ENCODE results near the gene POLR2H.
A peak's percentile ranks its signal among the peaks of the same experiment; 100 is the strongest.

Gene POLR2H

DNA sequence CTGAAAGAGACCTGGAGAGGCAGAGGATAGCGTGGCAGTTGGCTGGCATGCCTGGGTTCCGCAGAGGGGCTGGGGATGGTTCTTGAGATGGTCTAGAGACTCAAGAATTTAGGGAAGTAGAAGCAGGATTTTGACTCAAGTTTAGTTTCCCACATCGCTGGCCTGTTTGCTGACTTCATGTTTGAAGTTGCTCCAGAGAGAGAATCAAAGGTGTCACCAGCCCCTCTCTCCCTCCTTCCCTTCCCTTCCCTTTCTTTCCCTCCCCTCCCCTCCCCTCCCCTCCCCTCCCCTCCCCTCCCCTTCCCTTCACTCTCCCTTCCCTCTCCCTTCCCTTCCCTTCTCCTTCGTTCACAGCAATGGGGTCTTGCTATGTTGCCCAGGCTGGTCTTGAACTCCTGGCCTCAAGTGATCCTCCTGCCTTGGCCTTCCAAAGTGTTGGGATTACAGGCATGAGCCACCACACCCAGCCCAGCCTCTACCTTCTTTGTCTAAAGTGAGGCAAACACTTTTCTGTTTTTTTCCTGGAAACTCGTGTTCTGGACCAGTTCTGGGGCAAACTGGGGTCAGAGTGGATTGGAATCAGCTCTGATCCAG lies 28.5 kb downstream of the POLR2H start:
- DNase-seq, result no peak

DNA sequence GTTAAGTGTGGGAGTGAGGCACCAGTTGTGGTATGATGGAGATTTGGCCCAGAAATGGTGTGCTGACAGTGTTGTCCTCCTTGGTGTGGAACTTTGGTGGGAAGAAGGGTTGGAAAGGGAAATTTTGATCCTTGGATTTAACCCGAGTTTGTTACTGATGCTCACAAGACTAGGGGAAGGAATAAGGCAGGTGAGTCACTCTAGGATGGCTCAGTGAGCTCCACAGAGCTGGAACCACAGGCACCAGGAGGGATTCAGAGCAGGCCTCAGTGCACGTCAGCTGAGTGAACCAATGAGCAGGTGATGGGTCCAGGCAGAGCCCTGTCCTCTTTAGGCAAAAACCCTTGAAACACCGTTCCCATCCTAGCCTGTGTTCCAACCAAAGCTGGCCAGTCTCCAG lies 29.8 kb downstream of the POLR2H start:
- DNase-seq, result peak; percentile 41

DNA sequence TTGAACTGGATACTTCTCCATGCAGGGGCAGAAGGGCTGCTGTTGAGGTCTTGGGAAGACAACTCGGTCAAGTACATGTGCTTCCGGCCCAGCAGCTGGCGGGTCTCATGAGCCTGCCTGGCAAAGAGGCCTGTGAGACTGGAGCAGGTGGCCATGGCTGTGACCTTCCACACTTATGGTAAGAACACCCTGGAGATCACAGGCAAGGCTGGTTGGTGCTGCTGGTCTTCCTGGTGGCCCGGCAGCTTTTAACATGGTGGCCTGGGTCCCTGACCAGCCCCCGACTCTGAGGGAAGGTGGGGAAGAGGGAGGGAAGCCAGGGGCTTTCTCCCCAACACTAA lies 33.8 kb downstream of the POLR2H start:
- no peak for DNase-seq

DNA sequence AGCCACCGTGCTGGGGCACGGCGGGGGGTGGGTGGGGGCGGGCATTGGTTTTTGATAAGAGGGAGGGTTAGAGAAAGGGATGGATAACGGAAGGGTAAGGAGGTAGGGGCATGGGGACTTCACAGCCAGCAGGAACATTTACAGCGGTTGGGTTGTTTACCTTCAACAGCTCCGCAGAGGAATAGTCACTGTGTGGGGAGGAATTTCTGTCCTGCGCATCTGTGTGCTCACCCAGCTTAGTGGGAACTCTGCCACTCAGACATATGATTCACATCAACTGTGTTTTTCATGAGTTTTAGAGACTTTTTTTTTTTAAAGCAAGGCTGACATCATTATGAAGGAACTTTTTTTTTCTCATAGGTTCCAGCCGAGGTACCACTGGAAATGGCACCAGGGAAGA lies 37.9 kb downstream of the POLR2H start:
- peak; percentile 56 for DNase-seq

DNA sequence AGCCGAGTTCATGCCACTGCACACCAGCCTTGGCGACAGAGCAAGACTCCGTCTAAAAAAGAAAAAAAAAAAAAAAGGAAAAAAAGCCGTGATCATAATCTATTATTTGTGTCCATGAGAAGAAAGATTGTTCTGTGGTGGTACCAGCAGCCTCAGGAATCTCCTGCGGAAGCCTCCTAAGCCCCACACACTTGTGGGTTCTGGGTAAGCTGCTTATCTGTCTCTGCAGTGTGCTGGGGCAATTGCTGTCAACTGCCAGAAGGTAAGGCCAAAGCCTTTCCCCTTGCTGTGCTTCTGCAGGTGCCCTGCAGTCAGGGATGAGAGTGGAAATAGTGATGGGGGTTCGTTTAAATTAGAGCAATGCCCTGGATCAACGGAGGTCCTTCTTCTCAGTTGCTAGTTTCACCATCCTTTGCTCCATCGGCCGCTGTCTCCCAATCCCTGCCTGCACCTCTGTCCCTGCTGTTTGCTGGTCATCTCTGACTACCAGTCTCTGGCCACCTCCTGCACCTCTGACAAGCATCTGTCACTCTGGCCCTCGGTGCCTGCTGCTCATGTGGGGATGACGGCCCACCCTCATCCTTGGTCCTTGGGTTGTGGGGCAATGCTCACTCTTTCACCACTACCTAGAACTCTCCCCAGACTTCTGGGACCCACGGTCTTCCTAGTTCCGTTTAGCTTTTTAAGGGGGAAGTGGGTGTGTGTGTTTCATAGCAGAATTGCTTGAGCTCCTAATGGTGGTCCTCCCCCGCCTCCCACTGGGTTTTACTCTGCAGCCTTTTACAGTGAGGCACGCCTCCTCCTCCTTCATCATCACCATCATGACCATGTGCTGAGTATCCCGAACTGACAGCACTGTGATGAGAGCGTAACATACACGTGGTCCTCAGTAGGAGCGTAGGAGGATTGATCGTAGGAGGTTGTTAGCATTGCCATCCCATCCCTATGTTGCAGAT lies 43.8 kb downstream of the POLR2H start:
- DNase-seq, result no peak

DNA sequence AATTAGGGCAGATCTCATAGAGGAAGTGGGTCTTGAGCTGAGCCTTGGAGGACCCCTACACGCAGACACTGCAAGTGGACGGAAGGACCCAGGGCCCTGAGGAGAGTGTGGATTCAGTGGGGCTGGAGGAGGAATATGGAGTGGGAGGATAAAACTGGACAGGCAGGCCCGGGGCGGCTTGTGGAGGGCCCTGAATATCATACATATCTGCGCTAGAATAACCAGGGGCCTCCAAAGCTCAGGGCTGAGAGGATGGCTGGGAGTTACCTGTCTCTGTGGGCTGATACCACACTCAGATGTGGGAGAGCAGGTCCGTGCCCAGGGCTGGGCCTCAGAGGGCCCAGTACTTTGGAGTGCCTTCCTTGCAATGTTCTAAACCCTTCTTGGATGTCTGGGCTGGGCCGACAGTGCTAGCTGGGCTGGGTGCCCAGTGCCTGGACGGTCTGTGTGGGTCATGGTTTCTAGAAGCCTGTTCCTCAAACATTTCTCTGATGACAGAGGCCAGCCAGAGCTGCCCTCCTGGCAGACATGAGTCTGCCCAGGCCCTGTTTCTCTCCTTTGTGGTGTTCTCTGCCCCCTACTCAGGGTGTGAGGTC lies 47.9 kb downstream of the POLR2H start:
- no peak for DNase-seq

DNA sequence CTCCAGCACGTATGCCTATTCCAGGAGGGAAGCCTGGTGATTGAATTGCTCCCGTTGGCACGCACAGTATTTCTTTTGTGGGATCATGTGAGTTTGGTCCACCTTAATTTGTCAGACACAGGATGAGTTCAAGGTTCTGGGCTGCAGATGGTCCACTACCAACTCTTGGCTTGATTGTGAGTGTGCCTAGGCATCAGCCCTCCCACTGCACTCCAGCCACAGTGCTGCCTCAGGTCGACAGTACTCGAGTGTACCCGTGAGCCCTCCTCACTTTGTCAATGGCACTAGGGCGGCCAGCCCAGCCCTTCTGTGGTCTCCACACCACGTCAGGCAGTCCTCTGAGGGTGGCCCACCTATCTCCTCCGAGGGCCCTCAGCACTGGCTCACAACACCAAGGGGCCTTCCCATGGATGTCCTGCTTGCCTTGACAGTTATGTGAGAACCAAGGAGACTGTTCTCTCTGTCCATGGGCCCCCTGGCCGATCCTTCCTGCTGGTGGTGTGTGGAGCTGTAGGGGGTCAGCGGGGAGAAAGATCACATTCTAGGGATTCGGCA lies 48.5 kb downstream of the POLR2H start:
- no peak for DNase-seq

DNA sequence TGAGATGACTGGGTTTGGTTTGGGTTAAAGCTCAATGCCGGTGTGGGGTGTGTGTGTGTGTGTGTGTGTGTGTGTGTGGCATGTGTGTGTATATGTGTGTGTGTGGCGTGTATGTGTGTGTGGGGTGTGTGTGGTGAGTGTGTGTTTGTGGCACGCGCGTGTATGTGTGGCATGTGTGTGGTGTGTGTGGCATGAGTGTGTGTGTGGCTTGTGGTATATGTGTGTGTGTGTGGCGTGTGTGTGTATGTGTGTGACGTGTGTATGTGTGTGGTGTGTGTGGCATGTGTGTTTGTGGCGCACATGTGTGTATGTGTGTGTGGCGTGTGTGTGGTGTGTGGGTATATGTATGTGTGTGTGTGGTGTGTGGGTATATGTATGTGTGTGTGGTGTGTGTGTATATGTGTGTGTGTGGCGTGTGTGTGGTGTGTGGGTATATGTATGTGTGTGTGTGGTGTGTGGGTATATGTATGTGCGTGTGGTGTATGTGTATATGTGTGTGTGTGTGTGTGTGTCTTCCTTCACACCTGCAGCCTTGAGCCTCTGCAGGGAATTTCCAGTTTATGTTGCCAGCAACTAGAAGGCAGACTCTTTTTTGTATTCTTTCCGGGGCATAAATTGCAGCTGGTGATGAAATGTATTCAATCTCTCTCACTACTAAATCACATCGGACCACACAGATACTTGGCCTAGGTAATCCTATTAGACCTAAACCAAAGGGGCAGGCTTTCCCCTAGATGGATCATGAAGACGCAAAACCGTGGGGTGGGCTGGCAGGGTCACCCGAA lies 53.1 kb downstream of the POLR2H start:
- no peak for DNase-seq

DNA sequence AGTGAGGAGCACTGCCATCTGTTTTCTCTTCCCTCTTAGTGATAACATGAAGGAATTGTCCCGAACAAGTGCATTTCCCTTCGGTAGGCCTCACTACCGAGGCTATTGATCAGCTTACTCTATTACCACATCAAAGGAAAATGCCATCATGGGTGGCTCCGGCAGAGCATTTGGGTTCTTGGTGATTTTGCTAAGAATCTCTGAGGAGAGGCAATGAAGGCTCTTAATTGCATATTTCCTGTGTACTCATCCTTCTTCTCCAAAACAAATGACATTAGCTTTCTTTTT lies 53.6 kb downstream of the POLR2H start:
- no peak for DNase-seq

DNA sequence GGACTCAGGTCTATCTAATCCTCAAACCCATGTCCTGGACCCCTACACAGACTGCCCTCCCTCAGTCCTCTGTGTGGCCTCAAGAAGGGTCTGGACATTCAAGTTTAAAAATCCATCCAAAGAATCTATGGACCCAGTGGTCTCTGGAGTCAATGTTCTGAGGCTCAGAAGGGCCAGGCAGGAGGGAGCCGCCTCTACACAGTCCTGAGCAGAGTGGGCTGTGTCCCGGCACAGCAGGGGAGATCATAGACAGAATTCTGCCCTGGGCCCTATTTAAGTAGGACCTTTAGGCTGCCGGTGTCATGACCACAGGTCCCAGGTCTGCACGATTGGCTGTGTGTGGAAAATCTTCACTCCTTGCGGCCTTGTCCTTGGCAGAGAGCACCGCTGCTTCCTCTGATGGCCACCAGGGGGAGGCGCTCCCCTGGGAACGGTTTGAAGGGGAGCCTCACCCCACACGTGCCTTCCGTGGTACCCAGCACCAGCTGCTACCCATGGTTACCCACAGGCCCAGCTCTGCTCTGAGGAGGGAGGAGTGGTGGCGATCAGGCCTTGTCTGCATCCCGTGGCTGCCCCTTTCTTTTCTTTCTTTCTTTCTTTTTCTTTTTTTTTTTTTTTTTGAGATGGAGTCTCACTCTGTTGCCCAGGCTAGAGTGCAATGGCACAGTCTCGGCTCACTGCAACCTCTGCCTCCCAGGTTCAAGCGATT lies 56.3 kb downstream of the POLR2H start:
- DNase-seq, result no peak
